MV-4-11 (cell line): ENCODE measurements around the gene FOXF1.

Experiments used
- DNase-seq: peaks from one replicate; lab custom pipeline; 2025; lab: John Stamatoyannopoulos, UW

Gene FOXF1

GRCh38 chr16:86517652-86518258, 7.4 kb downstream of the FOXF1 start:
- DNase-seq = no peak

- DNase-seq = no peak
Measured at GRCh38 chr16:86519007-86519648, 8.8 kb downstream of the FOXF1 start.

GRCh38 chr16:86519649-86520316, 9.5 kb downstream of the FOXF1 start:
- DNase-seq = peak; percentile 17

- peak; percentile 88 for DNase-seq
Measured at GRCh38 chr16:86520317-86521210, 10.2 kb downstream of the FOXF1 start.

- DNase-seq = peak; percentile 11
Measured at GRCh38 chr16:86521236-86522197, 11.2 kb downstream of the FOXF1 start.

GRCh38 chr16:86522634-86523033, 12.3 kb downstream of the FOXF1 start:
- DNase-seq = no peak

GRCh38 chr16:86523166-86523740, 12.9 kb downstream of the FOXF1 start:
- DNase-seq = no peak

- DNase-seq = no peak
Measured at GRCh38 chr16:86524029-86524428, 13.7 kb downstream of the FOXF1 start.

- no peak for DNase-seq
Measured at GRCh38 chr16:86525696-86526095, 15.4 kb downstream of the FOXF1 start.

- DNase-seq = no peak
Measured at GRCh38 chr16:86527366-86527765, 17.0 kb downstream of the FOXF1 start.

GRCh38 chr16:86528061-86528929, 18.0 kb downstream of the FOXF1 start:
- no peak for DNase-seq

GRCh38 chr16:86529160-86529559, 18.8 kb downstream of the FOXF1 start:
- DNase-seq = no peak

GRCh38 chr16:86530251-86531190, 20.2 kb downstream of the FOXF1 start:
- no peak for DNase-seq

- DNase-seq = no peak
Measured at GRCh38 chr16:86531191-86531545, 20.8 kb downstream of the FOXF1 start.

- DNase-seq = no peak
Measured at GRCh38 chr16:86531641-86532525, 21.6 kb downstream of the FOXF1 start.

- no peak for DNase-seq
Measured at GRCh38 chr16:86532526-86532815, 22.1 kb downstream of the FOXF1 start.

- no peak for DNase-seq
Measured at GRCh38 chr16:86533076-86533475, 22.7 kb downstream of the FOXF1 start.

- no peak for DNase-seq
Measured at GRCh38 chr16:86533767-86534351, 23.5 kb downstream of the FOXF1 start.
